Activated CD4-positive, alpha-beta T cell treated with anti-CD3 and anti-CD28 coated beads, Interleukin-2, amount 50 U/mL, for 4 hours (primary cell): ENCODE results near the gene PEAK3.

ENCODE experiments used
- DNase-seq, 2 experiments: peaks; one replicate each; pipeline ENCODE4 v3.0.0-alpha.2; 2020

Gene PEAK3

GRCh38 chr19:2315121-2315817 is 33.3 kb upstream of the PEAK3 start:
- no peak for DNase-seq

GRCh38 chr19:2312820-2313501 is 31.0 kb upstream of the PEAK3 start:
- no peak for DNase-seq

- DNase-seq = no peak
These were observed 29.1 kb upstream of the PEAK3 start for GRCh38 chr19:2311093-2311492.

- DNase-seq = no peak
These were observed 27.9 kb upstream of the PEAK3 start for GRCh38 chr19:2309734-2310362.

- no peak for DNase-seq
These were observed 26.2 kb upstream of the PEAK3 start, which contains the start of gene LINGO3 for GRCh38 chr19:2308114-2308556. Gene LINGO3, minus strand, starts transcription at chr19:2308154. Its CDS starts 16,378 bp downstream, at chr19:2291776.

GRCh38 chr19:2307518-2308012 is 25.6 kb upstream of the PEAK3 start:
- no peak for DNase-seq

GRCh38 chr19:2306971-2307370 is 25.0 kb upstream of the PEAK3 start:
- no peak for DNase-seq

- DNase-seq = no peak
These were observed 24.4 kb upstream of the PEAK3 start for GRCh38 chr19:2306281-2306806.

- no peak for DNase-seq
These were observed 23.7 kb upstream of the PEAK3 start for GRCh38 chr19:2305452-2306280.

GRCh38 chr19:2303211-2303798 is 21.3 kb upstream of the PEAK3 start:
- DNase-seq = no peak

- peak in 1 of 2 experiments; percentile 23 for DNase-seq
These were observed 20.6 kb upstream of the PEAK3 start for GRCh38 chr19:2302319-2303210.

GRCh38 chr19:2300533-2300932 is 18.6 kb upstream of the PEAK3 start:
- no peak for DNase-seq

GRCh38 chr19:2296141-2296540 is 14.2 kb upstream of the PEAK3 start:
- no peak for DNase-seq

- DNase-seq = no peak
These were observed 12.8 kb upstream of the PEAK3 start for GRCh38 chr19:2294687-2295335.

- no peak for DNase-seq
These were observed 9.3 kb upstream of the PEAK3 start for GRCh38 chr19:2291185-2291751.

- DNase-seq = no peak
These were observed 8.6 kb upstream of the PEAK3 start for GRCh38 chr19:2290441-2291184.

- no peak for DNase-seq
These were observed 7.9 kb upstream of the PEAK3 start for GRCh38 chr19:2289714-2290435.

GRCh38 chr19:2288818-2289713 is 7.1 kb upstream of the PEAK3 start:
- no peak for DNase-seq
